ENCODE data around the gene DCAKD.
A peak's percentile ranks its signal among the peaks of the same experiment; 100 is the strongest.
"Not testable (repeated sequence)": the region's sequence is repeated elsewhere in the genome, so short reads cannot be mapped to it uniquely, and the experiment has no call there.

The DCAKD gene

DNA sequence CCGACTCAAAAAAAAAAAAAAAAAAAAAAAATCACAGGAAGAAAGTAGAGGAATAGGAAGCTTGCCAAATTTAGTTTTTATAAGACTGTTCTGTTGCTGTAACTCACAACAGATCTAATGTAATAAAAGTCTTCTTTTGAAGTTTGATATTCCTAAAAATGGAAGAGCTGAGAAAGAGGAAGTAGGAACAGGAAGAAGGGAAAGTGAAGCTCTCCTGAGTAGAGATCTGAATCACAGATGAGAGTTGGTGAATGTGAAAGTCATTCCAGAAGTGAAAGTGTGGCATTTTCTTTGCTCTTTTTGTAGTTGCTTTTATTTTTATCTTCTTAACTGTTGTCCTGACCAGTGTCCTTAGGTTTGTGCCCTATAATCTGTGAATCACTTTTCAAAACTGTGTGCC is 11.8 kb upstream of the DCAKD start:
- DNase-seq, result no peak

DNA sequence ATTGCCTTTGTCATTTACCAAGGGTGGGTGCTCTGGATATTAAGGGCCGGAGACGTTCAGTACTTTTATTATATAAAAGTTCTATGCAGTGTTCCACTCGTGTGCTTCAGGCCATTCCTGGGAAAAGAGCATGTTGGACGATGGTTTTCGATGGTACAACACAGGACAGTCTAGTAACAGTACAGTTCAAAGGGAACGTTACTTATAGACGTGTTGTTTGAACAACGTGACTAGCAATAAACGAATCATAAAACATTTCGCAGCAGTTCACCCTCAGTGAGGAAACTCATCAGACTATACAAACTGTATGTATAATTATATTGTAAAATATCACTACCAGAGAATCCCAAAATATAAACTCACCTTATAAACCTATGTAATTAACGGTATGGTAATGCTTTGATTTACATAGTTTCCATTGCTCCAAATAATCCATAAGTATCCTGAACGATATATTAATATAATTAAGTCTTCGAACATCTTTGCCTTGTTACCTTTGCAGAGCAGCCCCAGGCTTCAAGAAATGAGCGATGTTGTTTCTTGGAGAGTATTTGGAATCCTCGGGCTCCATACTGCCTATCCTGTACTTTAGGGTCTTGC is 10.3 kb upstream of the DCAKD start:
- no peak for DNase-seq

DNA sequence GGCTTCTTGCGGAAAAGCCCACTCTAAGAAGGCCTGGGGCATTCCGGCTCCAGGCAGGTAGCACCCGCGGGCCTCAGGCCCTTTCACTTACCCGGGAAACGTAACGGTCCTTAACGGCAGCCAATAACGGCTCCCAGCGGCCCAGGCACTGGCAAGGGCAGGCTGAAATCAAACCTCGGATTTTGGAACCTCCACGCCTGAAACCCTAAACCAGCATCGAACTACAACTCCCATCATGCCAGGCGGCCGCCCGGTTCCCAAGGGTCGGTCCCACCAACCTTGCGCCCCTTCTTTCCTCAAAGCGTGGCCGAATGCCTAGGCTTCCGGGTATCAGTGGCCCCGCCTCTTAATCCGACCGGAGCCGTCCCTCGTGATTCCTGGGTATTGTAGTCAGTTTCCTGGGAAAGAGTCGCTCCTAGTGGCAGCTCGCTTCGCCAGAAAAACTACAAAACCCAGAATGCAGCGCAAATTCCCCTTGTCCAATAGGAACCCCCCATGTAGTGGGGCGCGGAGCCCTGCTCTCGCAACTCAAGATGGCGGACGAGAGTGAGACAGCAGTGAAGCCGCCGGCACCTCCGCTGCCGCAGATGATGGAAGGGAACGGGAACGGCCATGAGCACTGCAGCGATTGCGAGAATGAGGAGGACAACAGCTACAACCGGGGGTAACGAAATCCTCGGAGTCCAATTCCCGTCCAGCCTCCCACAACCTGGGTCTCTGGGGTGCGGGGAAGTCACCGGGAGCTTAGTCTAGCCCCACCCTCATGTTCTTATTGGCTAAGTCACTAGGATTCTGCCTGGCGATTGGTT is 9.6 kb upstream of the DCAKD start, which contains the start of gene NMT1:
Gene NMT1 (plus strand): TSS at position 521 of the 809 bp plus-strand sequence. CDS start 13 bp downstream, at position 534.
- peak; percentile 94 for DNase-seq

DNA sequence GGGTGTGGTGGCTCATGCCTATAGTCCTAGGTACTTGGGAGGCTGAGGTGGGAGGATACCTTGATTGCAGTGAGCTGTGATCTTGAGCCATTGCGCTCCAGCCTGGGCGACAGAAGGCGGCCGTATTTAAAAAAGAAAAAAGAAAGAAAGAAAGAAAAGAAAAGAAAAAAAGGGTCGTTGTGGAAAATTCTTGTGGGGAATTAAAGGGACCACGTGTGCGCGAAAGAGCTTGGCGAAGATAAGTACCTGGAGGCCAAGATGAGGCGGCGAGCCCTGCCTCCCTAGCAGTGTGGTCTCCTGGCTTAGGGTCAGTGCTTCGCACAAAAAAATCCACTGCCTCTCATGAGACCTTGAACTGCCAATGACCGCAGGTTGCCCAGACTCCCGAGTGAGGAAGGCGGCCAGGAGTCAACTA is 9.0 kb upstream of the DCAKD start:
- DNase-seq, result no peak

DNA sequence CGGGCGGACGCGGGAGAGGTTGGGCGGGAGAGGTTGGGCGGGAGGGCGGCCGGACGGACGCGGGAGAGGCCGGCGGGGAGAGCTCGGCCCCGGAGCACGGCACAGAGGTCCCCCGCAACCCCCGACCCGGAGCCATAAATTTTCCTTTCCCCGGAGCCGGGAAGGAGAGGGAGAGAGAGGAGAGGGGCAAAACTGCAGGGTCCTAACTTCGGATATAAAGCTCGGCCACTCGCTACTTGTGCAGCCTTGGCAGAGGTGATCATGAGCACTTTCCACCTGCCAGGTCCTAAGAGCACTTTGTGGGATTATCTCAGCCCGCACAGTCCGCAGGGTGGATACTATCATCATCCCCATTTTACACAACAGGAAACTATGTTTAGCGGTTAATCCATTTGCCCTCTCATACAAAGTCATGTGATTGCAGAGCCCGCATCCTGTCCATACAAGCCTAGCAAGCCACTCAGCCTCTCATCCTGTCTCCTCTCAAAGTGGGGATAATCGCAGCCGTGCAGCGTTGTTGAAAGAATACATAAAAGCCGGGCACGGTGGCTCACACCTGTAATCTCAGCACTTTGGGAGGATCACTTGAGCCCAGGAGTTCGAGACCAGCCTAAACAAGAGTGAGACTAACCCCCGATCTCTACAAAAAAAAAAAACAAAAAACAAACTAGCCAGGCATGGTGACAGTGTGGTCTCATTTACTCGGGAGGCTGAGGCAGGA is 780 bp upstream of the DCAKD start:
- peak; percentile 41 for DNase-seq

DNA sequence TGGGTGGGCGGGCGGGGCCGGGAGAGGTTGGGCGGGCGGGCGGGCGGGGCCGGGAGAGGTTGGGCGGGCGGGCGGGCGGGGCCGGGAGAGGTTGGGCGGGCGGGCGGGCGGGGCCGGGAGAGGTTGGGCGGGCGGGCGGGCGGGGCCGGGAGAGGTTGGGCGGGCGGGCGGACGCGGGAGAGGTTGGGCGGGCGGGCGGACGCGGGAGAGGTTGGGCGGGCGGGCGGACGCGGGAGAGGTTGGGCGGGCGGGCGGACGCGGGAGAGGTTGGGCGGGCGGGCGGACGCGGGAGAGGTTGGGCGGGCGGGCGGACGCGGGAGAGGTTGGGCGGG is 254 bp upstream of the DCAKD start:
- DNase-seq, result not testable (repeated sequence)

DNA sequence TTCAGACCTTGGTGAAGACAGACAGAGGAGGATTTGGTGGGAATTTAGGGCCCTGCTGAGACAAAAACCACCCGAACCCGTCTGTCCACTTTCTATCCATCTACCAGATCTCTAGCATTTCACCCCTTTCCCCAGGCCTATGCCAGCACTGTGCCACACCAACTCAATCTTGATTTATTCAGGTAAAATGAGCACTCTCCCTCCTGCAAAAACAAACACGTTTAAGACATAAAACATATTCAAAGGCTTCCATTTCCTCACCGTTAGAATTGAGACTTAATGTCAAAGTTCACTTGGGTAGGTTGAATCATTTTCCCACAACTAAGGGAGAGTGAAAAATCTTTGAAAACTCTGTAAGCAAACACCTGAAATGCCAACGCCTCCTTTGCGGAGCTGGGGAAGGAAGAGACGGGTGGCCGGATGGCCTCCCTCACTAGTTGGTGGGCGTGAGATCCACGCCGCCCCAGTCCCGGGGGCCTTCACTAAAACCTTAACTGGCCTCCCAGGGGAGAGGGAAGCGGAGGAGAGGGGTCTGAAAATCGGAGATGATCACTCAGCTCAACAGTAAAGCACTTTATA is 862 bp downstream of the DCAKD start:
- DNase-seq, result peak; percentile 9

DNA sequence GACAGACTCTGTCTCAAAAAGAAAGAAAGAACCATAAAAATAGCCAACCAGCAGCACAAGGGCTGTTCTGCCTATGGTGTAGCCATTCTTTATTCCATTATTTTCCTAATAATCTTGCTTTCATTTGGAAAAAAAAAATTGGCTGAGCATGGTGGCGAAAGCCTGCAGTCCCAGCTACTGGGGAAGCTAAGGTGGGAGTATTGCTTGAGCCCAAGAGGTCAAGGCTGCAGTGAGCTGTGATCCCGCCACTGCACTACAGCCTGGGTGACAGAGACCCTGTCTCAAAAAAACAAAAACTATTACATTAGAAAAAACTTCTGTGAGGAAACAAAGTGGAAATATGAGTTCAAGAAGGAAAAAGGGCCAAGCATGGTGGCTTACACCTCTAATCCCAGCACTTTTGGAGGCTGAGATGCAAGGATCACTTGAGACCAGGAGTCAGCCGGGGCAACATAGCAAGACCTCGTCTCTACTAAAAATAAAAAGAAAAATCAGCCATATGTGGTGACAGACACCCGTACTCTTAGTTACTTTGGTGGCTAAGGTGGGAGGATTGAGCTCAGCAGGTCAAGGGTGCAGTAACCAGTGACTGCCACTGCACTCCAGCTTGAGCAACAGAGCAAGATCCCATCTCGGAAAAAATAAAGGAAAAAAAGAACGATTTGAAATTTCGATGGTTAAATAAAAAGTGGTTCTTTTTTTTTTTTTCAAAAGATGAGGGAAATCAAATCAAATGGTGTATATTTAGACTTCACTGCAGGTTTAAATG is 2.5 kb downstream of the DCAKD start:
- no peak for DNase-seq

DNA sequence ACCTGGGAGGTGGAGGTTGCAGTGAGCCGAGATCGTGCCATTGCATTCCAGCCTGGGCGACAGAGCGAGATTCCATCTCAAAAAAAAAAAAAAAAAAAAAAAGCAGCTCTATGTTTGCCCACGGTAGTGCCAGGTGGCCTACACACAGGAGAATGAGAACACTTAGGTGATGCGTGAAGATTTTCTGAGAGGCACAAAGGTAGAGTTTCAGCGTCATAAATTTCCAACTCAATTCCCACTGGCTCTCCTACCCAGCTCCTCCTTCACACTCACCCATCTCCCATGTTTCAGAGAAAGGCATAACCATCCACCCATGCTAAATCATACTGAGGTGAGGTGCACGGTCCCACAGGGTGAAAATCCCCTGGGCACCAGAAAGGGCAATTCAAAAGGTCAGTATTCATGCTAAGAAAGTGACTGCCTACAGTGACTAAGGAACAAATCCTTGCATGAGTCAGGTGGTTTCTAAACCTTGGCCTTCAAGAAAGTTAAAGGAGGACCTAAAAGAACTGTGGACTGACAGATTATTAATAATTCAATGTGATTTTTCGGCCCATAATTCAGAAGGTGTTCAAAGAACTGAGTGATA is 4.8 kb downstream of the DCAKD start:
- no peak for DNase-seq

DNA sequence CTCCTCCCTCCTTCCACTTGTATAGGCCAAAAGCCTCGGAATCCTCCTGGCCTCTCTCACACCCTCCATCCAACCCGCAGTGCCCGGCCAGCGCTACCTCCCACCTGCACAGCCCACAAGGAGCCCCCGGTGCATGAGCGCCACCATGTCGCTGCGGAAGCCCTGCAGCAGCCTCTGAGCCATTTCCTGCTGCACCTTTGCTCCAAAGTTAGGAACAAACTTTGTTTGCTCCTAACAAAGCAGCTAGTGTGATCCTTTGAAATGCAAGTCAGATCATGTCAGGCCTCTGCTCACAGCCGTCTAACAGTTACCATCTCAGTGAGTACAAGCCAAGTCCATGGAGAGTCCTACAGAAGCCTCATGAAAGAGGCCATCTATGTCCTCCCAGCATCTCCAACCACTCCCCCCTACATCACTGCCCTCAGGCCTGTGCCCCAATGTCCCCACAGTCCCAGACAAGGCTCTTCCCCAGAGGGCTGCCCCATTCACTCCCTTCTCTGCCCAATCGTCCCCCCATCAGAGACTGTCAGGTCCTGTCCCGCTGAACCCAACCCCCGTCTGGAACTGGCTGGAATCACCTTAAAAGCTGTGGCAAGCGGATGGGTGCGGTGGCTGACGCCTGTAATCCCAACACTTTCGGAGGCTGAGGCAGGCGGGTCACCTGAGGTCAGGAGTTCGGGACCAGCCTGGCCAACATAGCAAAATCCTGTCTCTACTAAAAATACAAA is 7.5 kb downstream of the DCAKD start:
- no peak for DNase-seq

DNA sequence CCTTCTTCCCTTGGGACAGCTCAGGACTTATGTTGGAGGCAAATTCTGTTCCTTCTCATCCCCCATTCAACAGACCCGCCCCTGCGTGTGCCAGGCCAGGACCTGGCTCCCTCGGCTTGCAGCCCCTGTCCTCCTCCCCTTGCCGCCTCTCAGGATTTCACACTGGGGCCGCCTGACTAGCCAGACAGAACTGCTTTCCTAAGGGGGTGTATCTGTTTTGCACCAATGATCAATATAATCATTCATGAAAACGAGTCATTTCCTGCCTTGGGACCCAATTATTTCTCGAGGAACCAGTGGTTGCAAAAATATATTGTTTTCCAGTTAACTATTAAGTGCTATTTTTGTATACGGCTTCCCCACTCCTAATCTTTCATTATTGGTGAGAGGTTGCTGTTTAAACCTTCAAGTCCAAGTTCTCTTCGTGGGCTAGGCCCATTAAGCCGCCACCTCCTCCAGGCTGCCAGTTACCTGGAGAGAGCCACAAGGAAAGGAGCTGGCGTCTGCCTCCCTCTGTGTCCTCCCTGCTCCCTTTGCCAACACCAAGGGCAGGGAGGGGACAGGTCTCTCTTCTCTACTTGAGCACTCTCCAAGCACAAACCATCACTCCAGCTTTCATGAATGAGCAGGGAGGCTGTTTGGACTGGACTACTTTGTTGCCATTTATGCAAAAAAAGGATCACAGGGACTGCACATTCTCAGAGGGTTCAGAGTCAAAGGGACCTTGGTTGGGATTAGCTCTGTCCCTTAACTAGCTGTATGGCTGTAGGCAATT is 8.9 kb downstream of the DCAKD start:
- no peak for DNase-seq

DNA sequence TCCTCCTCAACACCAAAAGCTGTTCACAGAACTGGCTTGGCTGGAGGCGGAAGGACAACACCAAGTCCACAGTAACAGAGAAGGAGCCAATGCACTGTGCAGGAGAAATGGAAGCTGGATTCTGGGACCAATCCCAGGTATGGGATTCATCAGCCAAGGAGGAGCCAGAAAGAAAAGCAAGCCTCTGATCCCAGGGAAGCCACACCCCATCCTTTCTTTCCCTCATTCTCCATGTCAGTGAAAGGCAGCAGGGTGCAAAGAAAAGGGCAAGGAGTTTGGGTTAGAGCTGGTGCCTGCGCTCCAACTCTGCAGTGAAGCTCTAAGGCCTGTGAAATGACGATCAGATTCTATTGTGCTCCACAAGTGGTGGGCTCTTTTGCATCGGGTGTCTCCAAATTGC is 11.0 kb downstream of the DCAKD start:
- DNase-seq, result no peak

DNA sequence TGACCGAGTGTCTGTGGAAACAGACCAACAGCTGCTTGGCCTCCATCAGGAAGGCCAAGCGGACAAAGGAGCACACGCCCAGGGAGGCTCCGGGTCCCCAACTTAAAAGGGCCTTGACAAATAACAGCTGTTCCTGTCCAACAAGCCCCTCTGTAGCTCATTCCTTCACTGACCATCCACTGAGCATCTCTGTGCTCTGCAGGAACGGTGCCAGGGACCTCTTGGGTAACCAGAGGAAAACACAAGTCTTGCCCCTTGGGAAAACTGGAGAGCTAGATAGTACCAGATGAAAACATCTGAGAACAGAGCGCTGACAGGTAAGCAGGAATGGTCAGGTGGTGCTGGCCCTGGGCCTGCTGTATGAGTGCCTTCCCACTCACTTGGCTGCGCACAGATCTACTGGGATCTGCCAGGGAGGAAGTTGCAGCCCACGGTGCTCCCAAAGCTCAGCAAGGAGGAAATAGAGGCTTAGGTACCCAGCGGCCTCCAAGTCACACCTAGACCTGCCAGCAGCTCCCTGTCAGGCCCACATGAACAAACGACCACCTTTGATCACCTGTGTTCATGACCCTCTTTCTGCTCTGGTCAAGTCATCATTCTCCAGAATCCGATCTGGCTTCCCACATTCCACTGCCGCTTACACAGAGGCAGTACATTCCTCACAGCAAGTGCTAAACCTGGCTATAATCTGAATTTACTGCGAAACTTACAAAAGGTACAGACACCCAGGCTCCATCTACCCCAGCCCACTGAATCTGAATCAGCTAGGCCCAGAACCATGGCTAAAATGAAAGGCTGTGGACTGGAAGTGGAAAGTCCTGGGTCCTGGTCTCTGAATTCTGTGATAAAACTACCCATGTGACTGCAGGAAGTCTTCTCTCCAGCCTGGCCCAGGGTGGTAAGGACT is 12.5 kb downstream of the DCAKD start:
- no peak for DNase-seq

DNA sequence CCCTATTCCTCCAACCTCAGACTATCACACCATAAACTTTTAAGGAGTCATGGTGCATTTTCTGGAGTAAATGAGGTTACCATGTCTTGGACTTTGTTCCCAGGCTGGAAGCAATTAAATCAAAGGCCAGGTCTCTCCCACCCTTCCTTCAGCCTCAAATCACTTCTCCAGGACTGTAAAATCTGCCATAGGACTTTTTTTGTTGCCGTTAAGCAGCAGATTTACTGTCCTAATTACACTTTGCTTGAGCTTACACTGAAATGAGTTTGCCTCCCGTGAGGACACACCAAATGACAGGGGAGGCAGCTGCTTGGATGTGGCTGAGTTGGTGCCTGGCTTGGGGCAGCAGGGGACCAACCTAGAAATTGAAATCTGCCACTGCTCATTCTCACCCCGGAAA is 14.7 kb downstream of the DCAKD start:
- DNase-seq, result no peak

DNA sequence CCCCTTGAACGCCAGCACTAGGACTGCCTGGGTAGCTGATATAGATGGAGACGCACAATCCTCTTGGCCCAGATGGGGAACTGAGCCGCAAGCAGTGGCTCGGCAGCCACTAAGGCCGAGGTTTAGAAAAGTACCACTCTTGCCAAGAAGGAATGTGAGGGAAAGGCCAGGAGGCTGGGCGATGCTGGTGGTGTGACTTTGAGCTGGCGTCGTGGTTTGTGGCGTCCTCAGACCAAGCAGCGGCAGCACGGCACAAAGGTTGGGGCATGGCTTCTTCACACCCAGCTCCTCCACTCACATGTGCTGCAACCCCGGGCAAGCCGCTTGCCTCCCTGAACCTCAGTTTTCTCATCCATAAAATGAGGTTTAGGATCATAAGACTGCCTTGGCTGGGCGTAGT is 15.6 kb downstream of the DCAKD start:
- no peak for DNase-seq

DNA sequence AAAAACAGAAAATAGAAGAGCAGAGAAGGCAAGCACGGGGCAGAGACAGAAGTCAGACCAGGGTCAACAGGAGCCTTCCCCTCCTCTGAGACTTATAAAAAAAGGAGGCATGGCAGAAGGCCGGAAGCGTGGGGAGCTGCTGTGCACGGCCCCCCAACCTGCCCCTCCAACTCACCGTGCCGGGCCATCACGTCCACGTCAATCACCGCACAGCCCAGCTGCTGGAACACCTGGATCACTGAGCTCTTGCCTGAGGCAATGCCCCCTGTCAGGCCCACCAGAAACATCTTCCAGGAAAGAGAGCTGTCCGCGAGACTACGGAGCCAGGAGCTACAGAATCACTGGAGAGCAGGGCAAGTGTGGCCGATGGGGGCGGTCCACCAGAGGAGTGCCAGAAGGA is 16.8 kb downstream of the DCAKD start:
- no peak for DNase-seq

DNA sequence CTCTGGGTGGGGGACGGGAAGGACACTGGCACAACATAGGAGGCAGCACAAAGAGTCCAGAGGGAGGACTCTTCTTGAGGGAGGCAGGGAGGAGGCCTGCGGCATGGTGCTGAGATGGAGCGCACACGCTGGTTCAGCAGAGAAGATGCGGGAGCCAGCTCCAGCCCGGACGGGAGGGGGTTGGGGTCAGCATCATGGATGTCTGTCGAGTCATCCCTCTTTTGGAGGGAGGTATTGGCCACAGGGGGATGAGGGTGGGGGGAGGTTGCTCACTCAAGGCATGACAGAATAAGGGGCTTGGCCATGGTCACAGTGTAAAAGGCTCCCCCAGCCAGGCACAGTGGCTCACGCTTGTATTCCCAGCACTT is 19.3 kb downstream of the DCAKD start:
- no peak for DNase-seq

DNA sequence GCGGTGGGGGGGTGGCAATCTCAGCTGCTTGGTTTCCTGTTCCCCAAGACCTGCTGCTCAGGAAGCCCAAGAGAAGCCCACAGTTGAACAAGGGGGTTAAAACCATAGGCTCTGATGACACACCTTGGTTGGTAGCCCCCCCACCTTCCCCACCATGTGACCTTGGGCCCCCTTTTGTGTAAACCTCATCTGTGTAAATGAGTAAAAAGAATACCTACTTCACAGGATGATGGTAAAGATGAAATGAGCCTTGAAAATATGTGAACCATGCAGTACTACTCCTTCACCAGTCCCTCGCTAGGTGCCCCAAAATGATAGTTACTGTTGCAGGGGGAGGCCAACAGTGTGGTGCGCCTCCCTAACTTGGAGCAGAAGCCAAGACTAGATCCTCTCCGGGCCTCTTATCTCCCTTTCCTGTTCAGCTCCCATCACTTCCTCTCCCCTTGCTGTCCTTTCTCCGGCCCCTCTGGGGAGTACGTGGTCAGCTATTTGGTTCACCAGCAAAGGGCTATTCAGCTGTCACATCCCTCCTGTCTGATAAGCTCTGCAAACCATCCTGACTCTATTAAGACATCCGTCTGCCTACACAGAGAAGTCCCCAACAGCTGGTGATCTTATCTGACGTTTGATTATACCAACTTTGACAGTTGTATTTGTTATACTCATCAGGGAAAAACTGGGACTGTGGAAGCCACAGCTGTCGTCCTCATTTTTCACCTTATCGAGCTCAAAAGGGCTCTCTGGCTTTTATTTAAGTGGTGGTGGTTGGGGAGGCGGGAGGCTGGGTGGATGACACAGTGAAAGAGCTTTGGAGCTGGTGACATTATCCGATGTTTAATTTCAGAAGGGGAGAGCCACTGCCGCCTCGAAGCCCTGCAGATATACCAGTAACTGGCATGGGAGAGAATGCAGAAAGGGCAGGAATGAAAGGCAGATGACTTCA is 19.9 kb downstream of the DCAKD start:
- DNase-seq, result no peak

DNA sequence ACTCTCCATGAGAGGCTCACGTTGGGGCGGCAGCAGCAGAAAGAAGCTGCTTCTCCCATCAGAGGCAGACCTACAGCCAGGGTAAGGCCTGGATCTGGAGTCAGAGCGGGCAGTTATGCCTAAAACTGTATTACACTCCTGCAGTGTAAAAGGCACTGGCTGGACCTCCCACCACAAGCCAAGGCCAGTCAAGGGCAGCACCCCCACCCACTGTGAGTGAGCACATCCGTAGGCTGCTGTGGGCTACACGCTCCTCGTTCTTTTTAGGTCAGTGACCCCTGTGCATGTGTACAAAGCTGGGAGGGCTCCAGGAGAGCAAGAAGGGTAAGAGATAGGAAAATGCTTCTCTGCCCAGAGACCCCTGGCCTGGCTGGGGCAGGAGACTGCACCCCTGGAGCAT is 20.7 kb downstream of the DCAKD start:
- no peak for DNase-seq
